K562 (cell line): ENCODE measurements around the gene FAM180B. TPM values are rescaled to one million over a fixed set of nuclear protein-coding genes. Genes with fewer than 3 reads are reported as not detected.
A peak's percentile ranks its signal among the peaks of the same experiment; 100 is the strongest.

Source experiments
- ATAC-seq: fragments of 200-7000 bp; cut with Tn5 transposase; 3 replicates; pipeline ENCODE4 v1.9.1; 2020; ENCODE audit warnings: moderate library complexity
- BruUV-seq: library from RNA; stranded (reverse); fragments of 400-500 nt; replicated peaks from 2 replicates; lab custom pipeline; 2021; lab: Mats Ljungman, UMichigan
- CTCF ChIA-PET: fragments of 300-600 bp; formaldehyde crosslinking; extraction: SDS; loops from one replicate; lab custom pipeline; 2021; ENCODE audit warnings: low intra/inter-chr PET ratio; lab: Yijun Ruan, JAX
- POLR2A ChIA-PET: fragments of 300-600, 350-650 bp; sonication (Branson Sonifier 250); formaldehyde crosslinking; extraction: SDS; loops from one replicate; lab custom pipeline; 2021; ENCODE audit warnings: antibody characterized with exemption, inconsistent platforms; lab: Yijun Ruan, JAX
- DNase-seq, 4 experiments: peaks; one replicate each; pipeline versions ENCODE4 v3.0.0 to v3.0.0-alpha.2; 2011 to 2018; ENCODE audit warnings: low spot score in 3 of 4, mixed read lengths in 3 of 4; ENCODE audit errors: extremely low read depth in 1 of 4
- FAIRE-seq: peaks from 2 replicates; lab custom pipeline; 2011; peaks lifted over from hg19 to GRCh38; lab: Jason Lieb, UNC
- H2AFZ ChIP-seq: 2 replicates; pipeline ENCODE4 v1.6.0; 2011; ENCODE audit warnings: low read depth, low read length, control low read depth, inconsistent platforms
- H3K27ac ChIP-seq: fragments of 200-600 bp; 3 replicates; pipeline ENCODE4 v1.8.0; 2011; ENCODE audit warnings: low read depth, mild to moderate bottlenecking, control low read depth, inconsistent platforms, low read length, moderate library complexity, mixed read lengths; ENCODE audit errors: extremely low read depth
- H3K27me3 ChIP-seq, 2 experiments: fragments of 300-600 bp in 1 of 2; 2 replicates in 1 of 2; 3 replicates in 1 of 2; pipeline versions ENCODE4 v1.6.0 to v1.8.0; 2011; ENCODE audit warnings: inconsistent platforms in 2 of 2, low read length in 2 of 2, mild to moderate bottlenecking in 1 of 2, mixed read lengths in 1 of 2, moderate library complexity in 1 of 2; ENCODE audit not compliant: control insufficient read depth in 2 of 2, insufficient read depth in 2 of 2
- H3K36me3 ChIP-seq: fragments of 300-600 bp; 3 replicates; pipeline ENCODE4 v1.8.0; 2011; ENCODE audit warnings: mild to moderate bottlenecking, low read length, inconsistent platforms; ENCODE audit not compliant: control insufficient read depth, insufficient read depth
- H3K4me1 ChIP-seq, 2 experiments: fragments of 200-600 bp in 1 of 2; replicated peaks in 1 of 2; 2 replicates in 1 of 2; 3 replicates in 1 of 2; pipeline versions ENCODE4 v1.5.1 to v1.8.0; 2011; ENCODE audit warnings: inconsistent platforms in 2 of 2, low read length in 2 of 2, mild to moderate bottlenecking in 1 of 2, mixed read lengths in 1 of 2, moderate library complexity in 1 of 2; ENCODE audit not compliant: control insufficient read depth in 2 of 2, insufficient read depth in 2 of 2
- H3K4me2 ChIP-seq: 2 replicates; pipeline ENCODE4 v1.6.1; 2011; ENCODE audit warnings: low read length, control low read depth, inconsistent platforms, mixed read lengths; ENCODE audit not compliant: insufficient read depth
- H3K4me3 ChIP-seq: fragments of 200-600 bp; sonication (generic), shearing (Covaris generic); 2 replicates; pipeline ENCODE4 v1.5.1; 2016; ENCODE audit warnings: control low read depth, inconsistent platforms
- H3K79me2 ChIP-seq: fragments of 200-600 bp; 3 replicates; pipeline ENCODE4 v1.8.0; 2011; ENCODE audit warnings: low read length, inconsistent platforms; ENCODE audit not compliant: control insufficient read depth, insufficient read depth
- H3K9ac ChIP-seq, 2 experiments: 2 replicates each; pipeline versions ENCODE4 v1.6.0 to v1.6.1; 2011; ENCODE audit warnings: low read depth in 2 of 2, low read length in 2 of 2, control low read depth in 1 of 2, inconsistent platforms in 1 of 2, mild to moderate bottlenecking in 1 of 2, mixed read lengths in 1 of 2; ENCODE audit not compliant: insufficient read depth in 1 of 2
- H3K9me1 ChIP-seq: one replicate; pipeline ENCODE4 v1.6.0; 2011; ENCODE audit warnings: inconsistent platforms, mild to moderate bottlenecking, low read length, moderate library complexity; ENCODE audit not compliant: control insufficient read depth, insufficient read depth
- H3K9me3 ChIP-seq: replicated peaks from 2 replicates; pipeline ENCODE4 v1.5.1; 2011; ENCODE audit warnings: low read depth, low read length, inconsistent platforms; ENCODE audit not compliant: control insufficient read depth, insufficient read depth
- H4K20me1 ChIP-seq: replicated peaks from 2 replicates; pipeline ENCODE4 v1.6.1; 2011; ENCODE audit warnings: low read length, inconsistent platforms, mixed read lengths; ENCODE audit not compliant: control insufficient read depth, insufficient read depth
- C11orf30 ChIP-seq: fragments of 450-650 bp; IDR thresholded peaks from 2 replicates; pipeline ENCODE4 v1.6.1; 2016; ENCODE audit warnings: low read depth, mild to moderate bottlenecking
- ELF4 ChIP-seq: fragments of 450-650 bp; formaldehyde crosslinking; IDR thresholded peaks from 2 replicates; pipeline ENCODE4 v1.4.0; 2022; ENCODE audit warnings: missing genetic modification characterization
- GTF2F1 ChIP-seq: IDR thresholded peaks from 2 replicates; pipeline ENCODE4 v1.6.1; 2011; ENCODE audit warnings: low read depth, low read length, improper control_type of control experiment
- HNRNPUL1 ChIP-seq: fragments of 200-400 bp; formaldehyde crosslinking; IDR thresholded peaks from 2 replicates; pipeline ENCODE4 v1.6.1; 2017; ENCODE audit warnings: low read length
- PHF20 ChIP-seq: fragments of 450-650 bp; IDR thresholded peaks from 2 replicates; pipeline ENCODE4 v1.6.1; 2018; ENCODE audit not compliant: partially characterized antibody
- ZBTB2 ChIP-seq: fragments of 450-650 bp; IDR thresholded peaks from 2 replicates; pipeline ENCODE4 v1.6.1; 2016; ENCODE audit warnings: antibody characterized with exemption
- ZNF23 ChIP-seq: fragments of 250-450 bp; sonication (Bioruptor Pico); IDR thresholded peaks from 2 replicates; pipeline ENCODE4 v1.4.0; 2020; ENCODE audit warnings: mild to moderate bottlenecking
- ZNF347 ChIP-seq: fragments of 450-650 bp; formaldehyde crosslinking; IDR thresholded peaks from 2 replicates; pipeline ENCODE4 v1.4.0; 2020; ENCODE audit warnings: low read depth, mild to moderate bottlenecking, moderate library complexity
- WGBS: fragments of 100-300 bp; shearing (Covaris generic); methylation state at CpG from one replicate; pipeline ENCODE4 v1.1.6; 2016; ENCODE audit warnings: low coverage, mixed read lengths; ENCODE audit not compliant: insufficient coverage; ENCODE audit errors: missing lambda C conversion rate; 5-methylcytosine and 5-hydroxymethylcytosine counted together
- in situ Hi-C: fragments of 300-500 bp; cut with MboI; formaldehyde crosslinking; loops from 4 replicates; pipeline ENCODE4 v1.15.0; 2018; ENCODE audit warnings: inconsistent platforms, mixed read lengths
- intact Hi-C: fragments of 100-400 bp; cut with micrococcal nuclease; formaldehyde crosslinking; loops from 2 replicates; pipeline ENCODE4 v1.14.2; 2022
- polyA plus RNA-seq, 8 experiments: library from polyadenylated mRNA; depleted of rRNA in 4 of 8; stranded (reverse) in 5 of 8; unstranded in 3 of 8; fragments of >200 nt; fragmentation: Nextera tagmentation in 2 of 8; fragmentation: Illumina TruSeq in 1 of 8; extraction: Ambion mirVana in 2 of 8; extraction: Trizol in 1 of 8; gene quantifications; 2 replicates each; pipeline versions ENCODE4 v1.2.1 to v1.2.3, GENCODE V29; 2011 to 2014; ENCODE audit warnings: inconsistent platforms in 1 of 8, missing spikeins in 1 of 8
- total RNA-seq, 7 experiments: library from RNA; depleted of rRNA in 6 of 7; stranded (reverse); fragments of >200 nt in 6 of 7; fragmentation: Illumina TruSeq in 2 of 7; extraction: Trizol in 2 of 7; gene quantifications; 2 replicates each; pipeline versions ENCODE4 v1.2.1 to v1.2.3, GENCODE V29; 2011 to 2021; ENCODE audit warnings: low replicate concordance in 1 of 7

The FAM180B gene
- total and polyA plus RNA-seq, 9 of the 15 experiments (the other 6 are each of a cell fraction or from before 2014, with no cell fraction given): 0.05 to 0.14 TPM; not detected in 7

GRCh38 chr11:47570651-47571356, 15.7 kb upstream of the FAM180B start (continued):
- TF ChIP-seq ZNF347 (CRISPR knock-in tag): no peak
- no peak for TF ChIP-seq C11orf30
- TF ChIP-seq ZNF23 (CRISPR knock-in tag): no peak

DNA sequence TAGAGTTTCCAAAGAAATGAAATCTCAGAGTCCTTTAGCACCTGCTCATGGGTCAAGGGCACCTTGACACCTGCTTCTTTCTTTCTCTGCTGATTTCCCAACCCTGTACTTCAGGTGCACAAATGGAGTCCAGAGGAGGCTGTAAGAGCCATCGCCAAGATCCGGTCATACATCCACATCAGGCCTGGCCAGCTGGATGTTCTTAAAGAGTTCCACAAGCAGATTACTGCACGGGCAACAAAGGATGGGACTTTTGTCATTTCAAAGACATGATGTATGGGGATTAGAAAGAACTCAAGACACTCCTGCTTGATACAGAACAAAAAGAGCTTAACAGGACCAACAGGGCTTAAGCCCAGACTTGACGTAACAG, 15.1 kb upstream of the FAM180B start:
- Histone ChIP-seq H2AFZ (no peak overlapping the region), H3K9ac (no peak overlapping the region), H3K4me2 (no peak overlapping the region), H3K27me3 (no peaks in the 10 kb centered on the region), H3K36me3 (peaks cover 70% of the 10 kb centered on the region; the same call in 2 of the 3 replicates), H3K9me1 (no peaks in the 10 kb centered on the region), H3K4me1 (peaks cover 0 to 4% of the 10 kb centered on the region in 2 experiments; a peak in 2 of 5 replicates), H3K79me2 (peaks cover 29% of the 10 kb centered on the region), H3K4me3 (no peak overlapping the region), H4K20me1 (no peaks in the 10 kb centered on the region), H3K27ac (no peak overlapping the region), H3K9me3 (no peaks in the 10 kb centered on the region)
- intact Hi-C loops: no loop called here
- DNase-seq (peak in 1 of 4 experiments; percentile 7), ATAC-seq (no peak), FAIRE-seq (no peak)
- CTCF ChIA-PET: no interaction called here
- TSS peak; percentile 1 for BruUV-seq
- in situ Hi-C loops: no loop called here
- no peak for TF ChIP-seq ZBTB2
- TF ChIP-seq GTF2F1: no peak
- TF ChIP-seq PHF20: no peak
- no peak for TF ChIP-seq ELF4
- TF ChIP-seq HNRNPUL1: no peak
- WGBS: 91% methylated on average over 4 of the region's 4 CpGs
- POLR2A ChIA-PET: interaction anchor here (1.0 to 1.1 kb wide), 2 partner anchors 15 to 23 kb away, joined by 3 read pairs; partner anchors contain the start of gene FAM180B
